Islet precursor cell (in vitro differentiated cells): ENCODE measurements around the gene NDUFS6.
"Not testable (repeated sequence)": the region's sequence is repeated elsewhere in the genome, so short reads cannot be mapped to it uniquely, and the experiment has no call there.

Experiments
- DNase-seq: peaks from one replicate; pipeline ENCODE4 v3.0.0-alpha.2; 2018

The NDUFS6 gene

GRCh38 chr5:1784197-1785050 is 16.8 kb upstream of the NDUFS6 start:
- no peak for DNase-seq

GRCh38 chr5:1785062-1785461 is 16.1 kb upstream of the NDUFS6 start:
- no peak for DNase-seq

GRCh38 chr5:1785984-1786383 is 15.2 kb upstream of the NDUFS6 start:
- no peak for DNase-seq

GRCh38 chr5:1786621-1787471 is 14.4 kb upstream of the NDUFS6 start:
- DNase-seq, result peak; percentile 53

- peak; percentile 47 for DNase-seq
These were observed 13.6 kb upstream of the NDUFS6 start for GRCh38 chr5:1787472-1788047.

- no peak for DNase-seq
These were observed 13.0 kb upstream of the NDUFS6 start for GRCh38 chr5:1788200-1788599.

- no peak for DNase-seq
These were observed 12.4 kb upstream of the NDUFS6 start for GRCh38 chr5:1788828-1789227.

GRCh38 chr5:1789438-1789833 is 11.8 kb upstream of the NDUFS6 start:
- not testable (repeated sequence) for DNase-seq

- no peak for DNase-seq
These were observed 11.3 kb upstream of the NDUFS6 start for GRCh38 chr5:1789834-1790471.

- DNase-seq, result no peak
These were observed 10.0 kb upstream of the NDUFS6 start for GRCh38 chr5:1791176-1791575.

GRCh38 chr5:1792842-1793266 is 8.4 kb upstream of the NDUFS6 start:
- peak; percentile 67 for DNase-seq

- DNase-seq, result peak; percentile 52
These were observed 7.9 kb upstream of the NDUFS6 start for GRCh38 chr5:1793301-1793740.

GRCh38 chr5:1793966-1794900 is 7.0 kb upstream of the NDUFS6 start:
- DNase-seq, result peak; percentile 74

GRCh38 chr5:1794901-1795290 is 6.3 kb upstream of the NDUFS6 start:
- DNase-seq, result no peak

GRCh38 chr5:1795506-1795905 is 5.7 kb upstream of the NDUFS6 start:
- no peak for DNase-seq

- DNase-seq, result no peak
These were observed 5.3 kb upstream of the NDUFS6 start for GRCh38 chr5:1795931-1796330.

- DNase-seq, result no peak
These were observed 4.7 kb upstream of the NDUFS6 start for GRCh38 chr5:1796371-1797102.

GRCh38 chr5:1797103-1797800 is 4.0 kb upstream of the NDUFS6 start:
- DNase-seq, result no peak

GRCh38 chr5:1797855-1798254 is 3.4 kb upstream of the NDUFS6 start:
- no peak for DNase-seq

- DNase-seq, result not testable (repeated sequence)
These were observed 2.6 kb upstream of the NDUFS6 start for GRCh38 chr5:1798589-1798988.
